HG03354 (cell line): ENCODE data around the gene RNFT1.
"Not testable (repeated sequence)": the region's sequence is repeated elsewhere in the genome, so short reads cannot be mapped to it uniquely, and the experiment has no call there.

ENCODE experiments used
- ATAC-seq: cut with Tn5 transposase; IDR thresholded peaks from one replicate; pipeline ENCODE4 v1.9.1; 2021; ENCODE audit warnings: mild to moderate bottlenecking; ENCODE audit not compliant: unreplicated experiment, poor library complexity, severe bottlenecking

RNFT1 gene

DNA sequence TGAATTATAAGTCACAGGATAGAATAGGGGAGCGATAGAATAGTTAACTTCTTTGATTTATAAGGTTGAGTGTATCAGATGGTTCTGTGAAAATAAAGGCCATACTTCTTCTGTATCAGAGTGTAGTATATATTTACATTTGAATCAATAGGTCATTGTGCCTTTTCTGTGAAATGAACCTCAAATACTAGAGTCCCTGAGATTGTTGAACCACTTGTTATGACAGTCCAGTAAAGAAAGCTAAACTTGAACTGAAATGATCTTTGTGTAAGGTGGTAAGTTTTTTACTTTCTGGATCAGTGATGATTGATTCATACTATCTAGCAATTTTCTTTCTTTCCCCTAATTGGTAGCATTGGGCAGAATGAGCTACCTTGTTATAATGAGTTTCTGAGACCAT is 31.2 kb downstream of the RNFT1 start:
- not testable (repeated sequence) for ATAC-seq

DNA sequence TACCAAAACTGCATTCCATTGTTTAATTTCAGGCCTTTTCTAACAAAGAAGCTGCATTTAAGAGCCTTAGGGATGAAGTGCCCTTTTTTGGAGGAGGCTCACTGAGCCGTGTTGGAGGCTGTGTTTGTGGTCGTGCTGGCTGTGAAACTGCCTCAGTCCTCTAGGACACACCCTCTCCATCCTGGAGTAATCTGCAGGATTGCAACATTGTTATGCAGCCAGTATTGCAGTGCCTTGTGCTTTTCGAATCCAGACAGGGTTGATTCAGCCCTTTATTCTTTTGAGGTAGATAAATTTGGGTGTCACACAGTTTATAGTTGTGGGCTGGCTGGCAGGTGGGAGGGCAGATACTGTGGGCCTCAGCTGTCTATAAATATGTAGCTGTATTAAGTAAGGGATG is 33.8 kb downstream of the RNFT1 start:
- not testable (repeated sequence) for ATAC-seq

GRCh38 chr17:59930121-59930520 is 34.4 kb downstream of the RNFT1 start:
- ATAC-seq: not testable (repeated sequence)

GRCh38 chr17:59920637-59921036 is 43.9 kb downstream of the RNFT1 start:
- not testable (repeated sequence) for ATAC-seq

DNA sequence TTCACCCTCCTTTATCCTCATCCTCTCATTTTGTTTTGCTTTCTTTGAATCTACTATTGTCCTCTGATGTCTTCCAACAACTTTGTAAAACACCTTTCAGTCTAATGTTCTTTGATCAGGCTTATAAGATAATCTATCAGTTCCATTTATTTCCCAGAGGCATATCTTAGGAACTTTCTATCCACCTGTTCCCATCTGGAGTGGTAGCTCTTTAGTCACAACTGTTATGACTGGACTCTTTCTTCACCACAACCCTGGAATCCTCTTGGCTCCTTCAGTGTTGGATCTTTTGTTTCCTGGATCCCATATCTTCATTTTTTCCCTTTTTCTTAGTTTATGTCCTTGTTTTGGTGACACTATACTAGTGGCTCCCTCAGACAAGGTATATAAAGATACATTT is 48.1 kb downstream of the RNFT1 start:
- ATAC-seq: no peak

DNA sequence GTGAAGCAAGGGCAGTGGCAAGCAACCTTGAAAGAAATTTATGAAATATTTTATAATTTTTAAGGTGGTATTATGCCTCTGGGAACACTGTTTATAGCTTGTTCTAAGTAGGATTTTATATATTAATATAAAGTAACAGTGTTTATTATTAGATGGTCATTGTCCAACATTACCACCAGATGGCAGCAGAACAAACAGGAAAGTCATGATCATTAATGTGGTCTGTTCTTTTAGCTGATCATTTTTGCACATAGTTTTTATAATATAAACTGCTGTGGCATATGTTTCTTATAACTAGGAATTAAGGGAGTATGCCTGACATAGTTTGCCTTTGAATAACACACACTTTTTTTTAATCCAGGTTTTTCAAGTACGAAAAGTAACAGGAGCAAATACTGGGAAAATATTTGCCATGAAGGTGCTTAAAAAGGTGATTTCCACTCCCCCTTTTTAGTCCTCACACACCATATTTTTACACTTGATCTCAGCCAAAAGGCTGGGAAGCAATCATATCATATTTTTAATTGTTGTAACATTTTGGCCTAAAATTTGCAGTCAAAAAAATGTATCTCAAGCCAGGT is 50.2 kb downstream of the RNFT1 start:
- no peak for ATAC-seq

- no peak for ATAC-seq
Measured at GRCh38 chr17:59907467-59907866, 57.1 kb downstream of the RNFT1 start.

DNA sequence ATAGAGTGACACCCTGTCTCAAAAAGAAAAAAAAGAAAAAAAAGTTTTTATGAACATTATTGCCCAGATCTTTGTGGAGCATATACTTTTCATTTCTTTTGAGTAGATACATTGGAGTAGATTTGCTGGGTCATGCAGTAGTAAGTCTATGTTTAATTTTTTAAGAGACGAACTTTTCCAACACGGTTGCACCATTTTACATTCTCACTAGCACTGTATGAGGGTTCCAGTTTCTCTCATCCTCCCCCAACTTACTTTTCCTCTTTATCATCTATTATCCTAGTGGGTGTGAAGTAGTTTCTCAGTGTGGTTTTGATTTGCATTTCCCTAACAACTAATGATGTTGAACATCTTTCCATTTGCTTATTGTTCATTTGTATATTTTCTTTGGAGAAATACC is 61.1 kb downstream of the RNFT1 start:
- ATAC-seq: no peak
